Stimulated activated naive CD8-positive, alpha-beta T cell treated with anti-CD3 and anti-CD28 coated beads, Interleukin-15, amount 100 ng/mL, for 72 hours (primary cell): ENCODE measurements around the gene SPATA22.
"Not testable (repeated sequence)": the region's sequence is repeated elsewhere in the genome, so short reads cannot be mapped to it uniquely, and the experiment has no call there.

Experiments
- ATAC-seq: fragments of 150-1000 bp; cut with Tn5 transposase; 2 replicates; pipeline ENCODE4 v1.10.0; 2021; ENCODE audit warnings: mild to moderate bottlenecking, moderate library complexity
- DNase-seq, 2 donors: peaks; one replicate each; pipeline ENCODE4 v3.0.0; 2021 to 2022
- H3K27ac Mint-ChIP-seq, 2 donors: one replicate each; pipeline ENCODE4 v1.8.0; 2022; ENCODE audit warnings: mild to moderate bottlenecking in 2 of 2, mixed read lengths in 2 of 2, moderate library complexity in 2 of 2
- H3K27me3 Mint-ChIP-seq: one replicate; pipeline ENCODE4 v1.8.0; 2022; ENCODE audit warnings: mixed read lengths
- H3K4me1 Mint-ChIP-seq: one replicate; pipeline ENCODE4 v1.8.0; 2022; ENCODE audit warnings: mild to moderate bottlenecking, mixed read lengths
- H3K4me3 Mint-ChIP-seq, 2 donors: one replicate each; pipeline ENCODE4 v1.8.0; 2022; ENCODE audit warnings: mild to moderate bottlenecking in 2 of 2, mixed read lengths in 2 of 2, moderate library complexity in 1 of 2
- H3K9me3 Mint-ChIP-seq, 2 donors: one replicate each; pipeline ENCODE4 v1.8.0; 2022; ENCODE audit warnings: mixed read lengths in 2 of 2

Gene SPATA22, protein sequence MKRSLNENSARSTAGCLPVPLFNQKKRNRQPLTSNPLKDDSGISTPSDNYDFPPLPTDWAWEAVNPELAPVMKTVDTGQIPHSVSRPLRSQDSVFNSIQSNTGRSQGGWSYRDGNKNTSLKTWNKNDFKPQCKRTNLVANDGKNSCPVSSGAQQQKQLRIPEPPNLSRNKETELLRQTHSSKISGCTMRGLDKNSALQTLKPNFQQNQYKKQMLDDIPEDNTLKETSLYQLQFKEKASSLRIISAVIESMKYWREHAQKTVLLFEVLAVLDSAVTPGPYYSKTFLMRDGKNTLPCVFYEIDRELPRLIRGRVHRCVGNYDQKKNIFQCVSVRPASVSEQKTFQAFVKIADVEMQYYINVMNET

GRCh38 chr17:3471599-3471998, at the start of gene SPATA22:
TSS of gene SPATA22 (minus strand) at chr17:3471819. CDS start at chr17:3469325, 2,494 bp downstream.
- no peak for ATAC-seq
- no peaks in the 10 kb centered on the region for H3K9me3 Mint-ChIP-seq
- H3K4me1 Mint-ChIP-seq, result no peaks in the 10 kb centered on the region
- DNase-seq, result no peak
- no peak within 1 kb of the TSS for H3K27ac Mint-ChIP-seq
- no peak within 1 kb of the TSS for H3K4me3 Mint-ChIP-seq
- H3K27me3 Mint-ChIP-seq, result no peaks in the 10 kb centered on the region

GRCh38 chr17:3519472-3519871, 47.9 kb upstream of the SPATA22 start:
- not testable (repeated sequence) for H3K27me3 Mint-ChIP-seq, H3K4me3 Mint-ChIP-seq, H3K9me3 Mint-ChIP-seq, ATAC-seq, DNase-seq, H3K4me1 Mint-ChIP-seq, H3K27ac Mint-ChIP-seq

DNA sequence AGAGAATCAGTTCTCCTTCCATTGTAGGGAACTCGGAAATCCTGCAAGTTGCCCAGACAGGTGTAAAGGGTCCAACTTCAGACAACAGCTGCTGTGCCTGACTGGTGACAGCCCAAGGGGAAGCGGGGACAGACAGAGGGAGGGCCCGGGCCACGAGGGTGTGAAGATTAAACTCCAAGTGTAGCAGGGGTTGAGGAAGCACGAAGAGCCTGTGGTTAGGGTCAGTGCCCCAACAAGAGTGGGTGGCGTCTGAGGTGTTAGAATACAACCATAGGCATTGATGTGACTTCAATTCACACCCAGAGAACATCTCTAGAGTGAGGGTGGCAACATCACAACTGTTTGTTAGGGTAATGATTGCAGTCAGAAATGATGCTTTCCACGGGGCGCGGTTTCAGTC, 43.3 kb upstream of the SPATA22 start:
- H3K27me3 Mint-ChIP-seq, result no peaks in the 10 kb centered on the region
- no peak overlapping the region for H3K4me3 Mint-ChIP-seq
- DNase-seq (no peak), ATAC-seq (no peak)
- H3K9me3 Mint-ChIP-seq, result no peaks in the 10 kb centered on the region
- no peak overlapping the region for H3K27ac Mint-ChIP-seq
- H3K4me1 Mint-ChIP-seq, result no peaks in the 10 kb centered on the region

- not testable (repeated sequence) for ATAC-seq, H3K4me1 Mint-ChIP-seq, H3K27me3 Mint-ChIP-seq, H3K4me3 Mint-ChIP-seq, H3K9me3 Mint-ChIP-seq, H3K27ac Mint-ChIP-seq, DNase-seq
These were observed 42.5 kb upstream of the SPATA22 start for GRCh38 chr17:3514167-3514566.

- DNase-seq (no peak), ATAC-seq (peak; percentile 69)
- H3K27ac Mint-ChIP-seq, result peak overlapping the region in 1 of 2 donors; percentile 42
These were observed 41.9 kb upstream of the SPATA22 start for GRCh38 chr17:3513305-3514035.

GRCh38 chr17:3512505-3513171, 41.0 kb upstream of the SPATA22 start:
- Mint-ChIP-seq H3K27ac (no peak overlapping the region), H3K27me3 (no peaks in the 10 kb centered on the region), H3K4me3 (no peak overlapping the region), H3K9me3 (no peaks in the 10 kb centered on the region), H3K4me1 (no peaks in the 10 kb centered on the region)
- no peak for DNase-seq
- no peak for ATAC-seq

More at GRCh38 chr17:3513305-3514035, 41.9 kb upstream of the SPATA22 start:
- no peaks in the 10 kb centered on the region for H3K9me3 Mint-ChIP-seq
- H3K4me1 Mint-ChIP-seq, result no peaks in the 10 kb centered on the region
- H3K27me3 Mint-ChIP-seq, result no peaks in the 10 kb centered on the region
- H3K4me3 Mint-ChIP-seq, result peak overlapping the region; percentile 42 to 61

GRCh38 chr17:3511852-3512504, 40.4 kb upstream of the SPATA22 start:
- Mint-ChIP-seq H3K4me3 (no peak overlapping the region), H3K27me3 (no peaks in the 10 kb centered on the region), H3K4me1 (no peaks in the 10 kb centered on the region)

GRCh38 chr17:3510090-3510489, 38.5 kb upstream of the SPATA22 start:
- Mint-ChIP-seq H3K9me3 (no peaks in the 10 kb centered on the region), H3K4me1 (no peaks in the 10 kb centered on the region), H3K27ac (no peak overlapping the region), H3K27me3 (no peaks in the 10 kb centered on the region), H3K4me3 (no peak overlapping the region)
- ATAC-seq (no peak), DNase-seq (no peak)

More at GRCh38 chr17:3511852-3512504, 40.4 kb upstream of the SPATA22 start:
- H3K9me3 Mint-ChIP-seq, result no peaks in the 10 kb centered on the region
- no peak overlapping the region for H3K27ac Mint-ChIP-seq
- ATAC-seq (no peak), DNase-seq (no peak)

GRCh38 chr17:3507869-3508268, 36.2 kb upstream of the SPATA22 start:
- ATAC-seq (no peak), DNase-seq (no peak)
- Mint-ChIP-seq H3K4me3 (no peak overlapping the region), H3K9me3 (no peaks in the 10 kb centered on the region), H3K27me3 (no peaks in the 10 kb centered on the region), H3K27ac (no peak overlapping the region), H3K4me1 (no peaks in the 10 kb centered on the region)

- H3K4me1 Mint-ChIP-seq, result no peaks in the 10 kb centered on the region
- H3K9me3 Mint-ChIP-seq, result no peaks in the 10 kb centered on the region
- H3K4me3 Mint-ChIP-seq, result no peak overlapping the region
- ATAC-seq (no peak), DNase-seq (no peak)
- H3K27me3 Mint-ChIP-seq, result no peaks in the 10 kb centered on the region
- no peak overlapping the region for H3K27ac Mint-ChIP-seq
These were observed 35.5 kb upstream of the SPATA22 start for GRCh38 chr17:3507071-3507470.

DNA sequence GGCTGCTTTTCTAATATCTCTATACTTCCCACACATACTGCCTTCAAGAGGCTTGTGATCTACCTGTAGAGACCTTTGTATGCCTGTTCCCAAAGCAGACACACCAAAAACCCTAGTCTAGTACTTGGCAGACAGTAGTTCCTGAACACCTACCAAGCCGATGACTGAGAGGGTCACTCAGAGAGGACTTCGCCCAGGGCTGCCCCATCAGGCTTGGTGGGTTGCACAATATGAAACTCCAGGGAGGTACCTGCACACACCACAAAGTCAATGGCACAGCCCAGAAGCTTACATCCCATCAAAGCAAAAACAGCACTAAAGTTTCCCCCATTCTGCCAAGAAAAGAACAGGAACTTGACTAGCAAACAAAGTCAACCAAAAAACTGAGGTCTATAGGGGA, 34.4 kb upstream of the SPATA22 start:
- no peaks in the 10 kb centered on the region for H3K27me3 Mint-ChIP-seq
- ATAC-seq (no peak), DNase-seq (no peak)
- no peak overlapping the region for H3K27ac Mint-ChIP-seq
- H3K9me3 Mint-ChIP-seq, result no peaks in the 10 kb centered on the region
- H3K4me1 Mint-ChIP-seq, result no peaks in the 10 kb centered on the region
- no peak overlapping the region for H3K4me3 Mint-ChIP-seq

GRCh38 chr17:3505008-3505407, 33.4 kb upstream of the SPATA22 start:
- no peaks in the 10 kb centered on the region for H3K4me1 Mint-ChIP-seq
- no peak overlapping the region for H3K27ac Mint-ChIP-seq
- no peaks in the 10 kb centered on the region for H3K27me3 Mint-ChIP-seq
- no peaks in the 10 kb centered on the region for H3K9me3 Mint-ChIP-seq
- DNase-seq, result no peak
- H3K4me3 Mint-ChIP-seq, result no peak overlapping the region
- no peak for ATAC-seq

DNA sequence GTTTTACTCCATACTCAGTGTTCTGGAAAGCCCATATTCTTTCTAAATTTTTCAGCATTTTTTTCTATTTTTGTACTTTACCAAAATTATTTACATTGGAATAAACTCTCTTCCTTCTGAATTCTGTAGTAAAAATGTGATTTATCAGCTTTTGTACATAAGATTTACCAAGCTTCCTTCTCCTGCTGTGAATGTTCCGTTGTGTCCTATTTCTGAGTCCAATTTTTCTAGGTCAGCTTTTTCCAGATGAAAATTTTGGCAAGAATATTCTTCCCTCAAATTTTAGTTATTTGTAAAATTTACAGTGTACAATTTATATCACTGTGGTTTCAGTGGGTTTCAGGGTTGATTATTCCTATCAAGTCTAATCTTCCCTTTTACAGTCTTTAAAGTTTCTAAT, 31.7 kb upstream of the SPATA22 start:
- no peaks in the 10 kb centered on the region for H3K4me1 Mint-ChIP-seq
- H3K9me3 Mint-ChIP-seq, result no peaks in the 10 kb centered on the region
- ATAC-seq (no peak), DNase-seq (no peak)
- H3K27ac Mint-ChIP-seq, result no peak overlapping the region
- no peak overlapping the region for H3K4me3 Mint-ChIP-seq
- no peaks in the 10 kb centered on the region for H3K27me3 Mint-ChIP-seq

DNA sequence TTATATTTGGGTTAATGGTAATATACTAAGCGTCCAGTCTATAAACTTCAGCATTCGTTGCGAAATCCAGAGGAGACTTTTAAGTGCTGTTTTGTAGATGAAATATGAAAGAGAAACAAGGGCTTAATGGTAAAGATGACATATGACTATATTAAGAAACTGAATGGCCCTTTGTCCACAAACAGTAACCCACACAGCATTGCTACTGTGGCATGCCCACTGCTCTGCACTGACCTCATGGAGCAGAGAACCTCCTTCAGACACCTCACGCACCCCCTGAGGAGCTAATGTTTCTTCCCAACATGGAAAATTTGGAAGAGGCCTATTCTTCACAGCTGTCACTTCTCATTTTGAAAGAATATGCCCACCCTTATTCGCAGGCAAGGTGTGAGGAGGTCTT, 30.8 kb upstream of the SPATA22 start:
- DNase-seq (no peak), ATAC-seq (no peak)
- Mint-ChIP-seq H3K4me1 (no peaks in the 10 kb centered on the region), H3K27me3 (no peaks in the 10 kb centered on the region), H3K9me3 (no peaks in the 10 kb centered on the region), H3K4me3 (no peak overlapping the region), H3K27ac (no peak overlapping the region)

- no peak overlapping the region for H3K27ac Mint-ChIP-seq
- no peaks in the 10 kb centered on the region for H3K9me3 Mint-ChIP-seq
- no peaks in the 10 kb centered on the region for H3K4me1 Mint-ChIP-seq
- no peak for ATAC-seq
- no peaks in the 10 kb centered on the region for H3K27me3 Mint-ChIP-seq
- no peak overlapping the region for H3K4me3 Mint-ChIP-seq
- DNase-seq, result no peak
These were observed 29.7 kb upstream of the SPATA22 start for GRCh38 chr17:3501344-3501743.
